GM20000 (cell line): ENCODE measurements around the gene PAM.
"Not testable (repeated sequence)": the region's sequence is repeated elsewhere in the genome, so short reads cannot be mapped to it uniquely, and the experiment has no call there.

Experiments
- DNase-seq: peaks from one replicate; pipeline ENCODE4 v3.0.0; 2012; ENCODE audit warnings: low spot score
- TF ChIP-seq, protein P1 (sequence below): IDR thresholded peaks from 2 replicates; pipeline ENCODE4 v1.5.1; 2012; ENCODE audit warnings: mild to moderate bottlenecking, control low read depth; ENCODE audit errors: extremely low read depth, missing control alignments

PAM gene

DNA sequence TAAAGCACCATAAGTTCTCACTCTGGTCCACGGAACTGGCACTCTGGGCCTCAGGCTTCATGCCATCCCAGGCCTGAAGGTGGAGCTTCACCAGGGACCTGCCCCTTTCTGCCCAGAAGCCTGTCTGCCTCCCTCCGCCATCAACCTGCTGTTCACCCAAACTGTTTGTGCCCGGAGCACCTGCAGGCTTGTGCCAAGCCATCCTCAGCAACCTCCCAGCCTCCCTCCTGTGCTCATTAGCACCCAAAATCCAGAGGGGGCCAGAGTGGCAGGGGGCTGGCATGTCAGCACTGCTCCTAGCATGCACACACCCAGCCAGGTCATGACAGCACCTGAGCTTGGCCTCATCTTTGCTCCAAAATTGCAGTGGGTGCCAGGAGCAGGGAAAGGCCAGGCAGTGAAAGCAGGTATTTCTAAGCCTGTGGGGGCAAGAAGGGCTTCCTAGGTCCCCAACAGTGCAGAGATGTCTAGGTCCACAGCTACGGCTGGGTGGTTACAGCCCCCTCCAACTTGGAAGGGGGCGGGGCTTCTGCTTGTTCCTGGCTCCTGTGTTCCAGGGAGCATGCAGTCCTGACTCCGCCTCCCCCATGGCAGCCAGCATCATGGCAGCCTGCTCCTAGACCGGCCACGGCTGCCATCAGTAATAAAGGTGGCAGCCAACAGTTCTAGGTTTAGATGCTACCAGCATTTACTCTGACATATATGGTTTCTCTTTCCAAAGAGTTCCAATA is 279.7 kb downstream of the PAM start:
- TF ChIP-seq, protein P1, sequence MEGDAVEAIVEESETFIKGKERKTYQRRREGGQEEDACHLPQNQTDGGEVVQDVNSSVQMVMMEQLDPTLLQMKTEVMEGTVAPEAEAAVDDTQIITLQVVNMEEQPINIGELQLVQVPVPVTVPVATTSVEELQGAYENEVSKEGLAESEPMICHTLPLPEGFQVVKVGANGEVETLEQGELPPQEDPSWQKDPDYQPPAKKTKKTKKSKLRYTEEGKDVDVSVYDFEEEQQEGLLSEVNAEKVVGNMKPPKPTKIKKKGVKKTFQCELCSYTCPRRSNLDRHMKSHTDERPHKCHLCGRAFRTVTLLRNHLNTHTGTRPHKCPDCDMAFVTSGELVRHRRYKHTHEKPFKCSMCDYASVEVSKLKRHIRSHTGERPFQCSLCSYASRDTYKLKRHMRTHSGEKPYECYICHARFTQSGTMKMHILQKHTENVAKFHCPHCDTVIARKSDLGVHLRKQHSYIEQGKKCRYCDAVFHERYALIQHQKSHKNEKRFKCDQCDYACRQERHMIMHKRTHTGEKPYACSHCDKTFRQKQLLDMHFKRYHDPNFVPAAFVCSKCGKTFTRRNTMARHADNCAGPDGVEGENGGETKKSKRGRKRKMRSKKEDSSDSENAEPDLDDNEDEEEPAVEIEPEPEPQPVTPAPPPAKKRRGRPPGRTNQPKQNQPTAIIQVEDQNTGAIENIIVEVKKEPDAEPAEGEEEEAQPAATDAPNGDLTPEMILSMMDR, result no peak
- no peak for DNase-seq

DNA sequence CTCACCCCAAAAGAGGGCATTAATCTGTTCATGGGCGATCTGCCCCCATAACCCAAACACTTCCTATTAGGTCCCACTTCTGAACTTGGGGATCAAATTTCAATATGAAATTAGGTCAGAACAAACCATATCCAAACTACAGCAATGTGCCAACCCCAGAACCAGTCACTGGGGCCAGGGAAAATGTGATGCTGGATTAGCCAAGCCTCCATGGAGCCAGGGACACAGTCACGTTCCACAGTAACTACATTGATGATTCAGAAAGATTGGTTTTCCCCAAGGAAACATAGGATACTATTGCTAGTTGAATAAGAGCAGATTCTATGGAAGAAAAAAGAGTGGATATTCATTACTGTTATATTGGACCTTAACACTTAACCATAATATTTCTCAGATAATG is 280.6 kb downstream of the PAM start:
- no peak for DNase-seq
- TF ChIP-seq, protein P1, result no peak

DNA sequence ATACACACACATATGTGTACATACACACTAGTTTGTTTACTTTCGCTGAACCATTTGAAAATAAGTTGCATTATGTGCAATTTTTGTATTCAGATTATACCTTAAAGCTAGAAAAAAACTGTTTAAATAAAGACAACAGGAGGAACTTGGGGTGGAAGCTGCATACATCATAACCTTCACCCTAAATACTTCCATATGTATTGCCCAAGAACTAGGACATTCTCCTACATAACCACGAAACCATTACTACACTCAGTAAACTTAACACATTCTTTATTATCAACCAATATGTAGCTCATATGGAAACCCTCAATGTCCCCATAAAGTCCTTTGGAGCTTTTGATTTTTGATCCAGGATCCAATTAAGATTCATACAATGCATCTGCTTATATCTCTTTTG is 281.5 kb downstream of the PAM start:
- no peak for DNase-seq
- TF ChIP-seq, protein P1, result no peak

DNA sequence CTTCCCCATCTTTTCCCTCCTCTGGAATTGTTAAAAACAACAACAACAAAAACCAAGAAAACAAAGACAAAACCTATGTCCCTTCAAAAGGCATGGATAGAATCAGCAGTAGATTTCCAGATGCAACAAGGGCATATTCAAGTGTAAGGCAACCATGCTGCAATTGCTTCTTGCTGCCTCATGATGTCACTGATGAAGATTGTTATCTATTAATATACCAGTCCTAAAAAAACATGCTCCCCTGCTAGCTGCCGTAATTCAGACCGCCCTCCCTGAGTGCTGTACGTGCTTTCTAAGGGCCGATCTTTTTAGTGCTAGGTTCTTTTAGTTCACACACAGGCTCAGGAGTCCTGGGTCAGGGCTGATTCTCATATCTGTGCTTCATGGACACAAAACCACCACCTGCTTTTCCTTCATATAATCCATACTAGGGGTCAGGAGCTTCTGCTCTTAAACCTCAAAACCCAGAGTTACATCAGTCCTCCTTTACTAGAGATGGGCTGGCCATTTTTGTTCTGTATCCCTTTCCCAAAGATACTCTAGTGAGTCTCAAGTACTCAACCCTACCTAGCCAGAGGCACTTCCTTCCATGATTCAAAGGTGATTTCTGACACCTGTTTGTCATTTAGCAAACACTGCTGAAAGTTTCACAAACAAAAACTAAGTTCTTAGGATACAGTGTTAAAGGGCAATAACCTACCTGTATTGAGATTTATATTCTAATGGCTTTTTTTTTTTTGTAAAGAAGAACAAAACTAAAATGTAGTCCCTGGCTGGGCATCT is 282.8 kb downstream of the PAM start:
- DNase-seq, result no peak
- TF ChIP-seq, protein P1, result no peak

DNA sequence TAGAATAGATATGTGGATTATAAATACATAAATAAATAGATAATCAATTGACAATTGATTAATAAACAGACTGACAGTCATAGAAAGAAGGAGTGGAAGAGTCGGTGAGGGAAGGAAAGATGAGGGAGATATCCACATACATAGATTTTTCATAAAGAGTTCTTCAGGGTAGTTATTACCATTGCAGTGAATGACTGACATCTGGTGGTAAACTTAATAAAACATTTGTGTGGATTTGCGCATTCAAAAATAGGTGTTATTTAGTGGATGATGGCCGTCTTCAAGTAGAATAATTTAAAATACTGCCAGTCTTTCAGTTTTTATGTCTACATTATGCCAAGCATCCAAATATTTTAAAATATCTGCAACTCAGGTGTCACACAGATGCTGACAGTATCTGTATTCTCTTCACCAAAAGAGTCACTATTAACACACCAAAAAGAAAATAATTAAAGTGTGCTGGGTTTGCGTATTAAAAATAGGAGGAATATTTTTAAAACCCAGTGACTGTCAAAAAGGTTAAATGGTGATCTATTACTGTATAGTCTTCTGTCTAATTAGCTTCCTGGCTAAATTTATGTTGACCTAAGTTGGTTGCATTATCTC is 286.1 kb downstream of the PAM start:
- TF ChIP-seq, protein P1, result no peak
- DNase-seq, result peak; percentile 16

DNA sequence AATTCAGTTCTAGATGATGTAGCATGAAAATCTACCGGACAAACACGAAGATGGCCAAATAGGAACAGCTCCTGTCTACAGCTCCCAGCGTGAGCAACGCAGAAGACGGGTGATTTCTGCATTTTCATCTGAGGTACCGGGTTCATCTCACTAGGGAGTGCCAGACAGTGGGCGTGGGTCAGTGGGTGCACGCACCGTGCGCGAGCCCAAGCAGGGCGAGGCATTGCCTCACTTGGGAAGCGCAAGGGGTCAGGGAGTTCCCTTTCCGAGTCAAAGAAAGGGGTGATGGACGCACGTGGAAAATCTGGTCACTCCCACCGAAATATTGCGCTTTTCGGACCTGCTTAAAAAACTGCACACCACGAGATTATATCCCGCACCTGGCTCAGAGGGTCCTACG is 291.6 kb downstream of the PAM start:
- DNase-seq, result not testable (repeated sequence)

DNA sequence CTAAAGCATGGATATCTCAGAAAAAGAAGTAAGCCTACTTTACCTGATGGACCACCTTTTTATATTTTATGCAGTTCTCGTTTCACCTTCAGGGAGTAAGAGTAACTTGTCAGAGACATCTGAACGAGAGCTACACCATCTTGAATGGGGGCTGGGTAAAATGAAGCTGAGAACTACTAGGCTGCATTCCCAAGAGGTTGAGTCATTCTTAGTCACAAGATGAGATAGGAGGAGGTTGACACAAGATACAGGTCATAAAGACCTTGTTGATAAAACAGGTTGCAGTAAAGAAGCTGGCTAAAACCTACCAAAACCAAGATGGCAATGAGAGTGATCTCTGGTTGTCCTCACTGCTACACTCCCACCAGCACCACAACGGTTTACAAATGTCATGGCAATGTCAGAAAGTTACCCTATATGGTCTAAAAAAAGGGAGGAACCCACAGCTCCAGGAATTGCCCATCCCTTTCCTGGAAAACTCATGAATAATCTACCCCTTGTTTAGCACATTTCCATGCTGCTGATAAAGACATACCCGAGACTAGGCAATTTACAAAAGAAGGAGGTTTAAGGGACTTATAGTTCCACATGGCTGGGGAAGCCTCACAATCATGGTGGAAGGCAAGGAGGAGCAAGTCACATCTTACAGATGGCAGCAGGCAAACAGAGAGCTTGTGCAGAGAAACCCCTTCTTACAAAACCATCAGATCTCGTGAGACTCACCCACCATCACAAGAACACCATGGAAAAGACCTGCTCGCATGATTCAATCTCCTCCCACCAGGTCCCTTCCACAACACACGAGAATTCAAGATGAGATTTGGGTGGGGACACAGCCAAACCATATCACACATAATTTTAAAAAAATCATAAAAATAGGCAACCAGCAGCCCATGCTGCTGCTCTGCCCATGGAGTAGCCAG is 302.4 kb downstream of the PAM start:
- TF ChIP-seq, protein P1, result no peak
- DNase-seq, result no peak
